ENCODE data around the gene RRM1. TPM values are rescaled to one million over a fixed set of nuclear protein-coding genes. Genes with fewer than 3 reads are reported as not detected.
A peak's percentile ranks its signal among the peaks of the same experiment; 100 is the strongest.

RRM1 gene
- total and polyA plus RNA-seq, 2 donors from 2014 or later, result 17.7 to 33.0 TPM

GRCh38 chr11:4102711-4103110 lies 8.1 kb downstream of the RRM1 start:
- Histone ChIP-seq H3K36me3 (ENCODE audit: control insufficient read depth in 2 of 3, insufficient read depth in 3 of 3, low read length in 3 of 3) (peaks cover 0 to 10% (median 0%) of the 10 kb centered on the region in 3 donors), H3K9me3 (ENCODE audit: control insufficient read depth in 2 of 3, insufficient read depth in 1 of 3, low read length in 3 of 3) (no peaks in the 10 kb centered on the region), H3K9ac (ENCODE audit: low read length in 3 of 3) (no peak overlapping the region), H3K27me3 (ENCODE audit: control insufficient read depth, insufficient read depth, low read length) (no peaks in the 10 kb centered on the region), H3K27ac (ENCODE audit: low read depth in 2 of 2, low read length in 2 of 2) (no peak overlapping the region), H3K4me3 (ENCODE audit: low read length in 3 of 3) (no peak overlapping the region), H3K4me1 (ENCODE audit: control insufficient read depth in 2 of 3, insufficient read depth in 2 of 3, low read depth in 1 of 3, low read length in 3 of 3) (no peaks in the 10 kb centered on the region)
- DNase-seq, result no peak
- intact Hi-C loops (cut with DNase I), result no loop called here
- no peak for FAIRE-seq
- no peak for TF ChIP-seq CTCF (IDR thresholded peaks at IDR 0.05; ENCODE audit: borderline replicate concordance, extremely low read depth, insufficient read depth)

- H3K4me3 ChIP-seq (ENCODE audit: low read length in 3 of 3), result no peak overlapping the region
- H3K36me3 ChIP-seq (ENCODE audit: control insufficient read depth in 2 of 3, insufficient read depth in 3 of 3, low read length in 3 of 3), result peaks cover 0 to 10% (median 0%) of the 10 kb centered on the region in 3 donors
- FAIRE-seq, result no peak
Measured at GRCh38 chr11:4103269-4103668, 8.7 kb downstream of the RRM1 start.

GRCh38 chr11:4105916-4106315 lies 11.3 kb downstream of the RRM1 start:
- no peak for FAIRE-seq
- Histone ChIP-seq H3K4me3 (ENCODE audit: low read length in 3 of 3) (no peak overlapping the region), H3K36me3 (ENCODE audit: control insufficient read depth in 2 of 3, insufficient read depth in 3 of 3, low read length in 3 of 3) (peaks cover 0 to 10% (median 0%) of the 10 kb centered on the region in 3 donors), H3K27me3 (ENCODE audit: control insufficient read depth, insufficient read depth, low read length) (no peaks in the 10 kb centered on the region), H3K27ac (ENCODE audit: low read depth in 2 of 2, low read length in 2 of 2) (no peak overlapping the region), H3K4me1 (ENCODE audit: control insufficient read depth in 2 of 3, insufficient read depth in 2 of 3, low read depth in 1 of 3, low read length in 3 of 3) (no peaks in the 10 kb centered on the region), H3K9me3 (ENCODE audit: control insufficient read depth in 2 of 3, insufficient read depth in 1 of 3, low read length in 3 of 3) (no peaks in the 10 kb centered on the region), H3K9ac (ENCODE audit: low read length in 3 of 3) (no peak overlapping the region)
- intact Hi-C loops (cut with DNase I), result no loop called here
- peak in 1 of 5 donors; percentile 12 for DNase-seq
- TF ChIP-seq CTCF (IDR thresholded peaks at IDR 0.05; ENCODE audit: borderline replicate concordance, extremely low read depth, insufficient read depth), result no peak

More at GRCh38 chr11:4103269-4103668, 8.7 kb downstream of the RRM1 start:
- DNase-seq, result no peak
- no peaks in the 10 kb centered on the region for H3K27me3 ChIP-seq (ENCODE audit: control insufficient read depth, insufficient read depth, low read length)
- H3K27ac ChIP-seq (ENCODE audit: low read depth in 2 of 2, low read length in 2 of 2), result no peak overlapping the region
- intact Hi-C loops (cut with DNase I), result no loop called here
- no peaks in the 10 kb centered on the region for H3K4me1 ChIP-seq (ENCODE audit: control insufficient read depth in 2 of 3, insufficient read depth in 2 of 3, low read depth in 1 of 3, low read length in 3 of 3)
- H3K9ac ChIP-seq (ENCODE audit: low read length in 3 of 3), result no peak overlapping the region
- TF ChIP-seq CTCF (IDR thresholded peaks at IDR 0.05; ENCODE audit: borderline replicate concordance, extremely low read depth, insufficient read depth), result no peak
- no peaks in the 10 kb centered on the region for H3K9me3 ChIP-seq (ENCODE audit: control insufficient read depth in 2 of 3, insufficient read depth in 1 of 3, low read length in 3 of 3)

- peaks cover 0 to 14% (median 3%) of the 10 kb centered on the region in 3 donors for H3K36me3 ChIP-seq (ENCODE audit: control insufficient read depth in 2 of 3, insufficient read depth in 3 of 3, low read length in 3 of 3)
- H3K4me1 ChIP-seq (ENCODE audit: control insufficient read depth in 2 of 3, insufficient read depth in 2 of 3, low read depth in 1 of 3, low read length in 3 of 3), result no peaks in the 10 kb centered on the region
- H3K27ac ChIP-seq (ENCODE audit: low read depth in 2 of 2, low read length in 2 of 2), result no peak overlapping the region
- no peak overlapping the region for H3K9ac ChIP-seq (ENCODE audit: low read length in 3 of 3)
- intact Hi-C loops (cut with DNase I), result no loop called here
- no peak for DNase-seq
- TF ChIP-seq CTCF (IDR thresholded peaks at IDR 0.05; ENCODE audit: borderline replicate concordance, extremely low read depth, insufficient read depth), result no peak
- no peak for FAIRE-seq
- H3K27me3 ChIP-seq (ENCODE audit: control insufficient read depth, insufficient read depth, low read length), result no peaks in the 10 kb centered on the region
- H3K9me3 ChIP-seq (ENCODE audit: control insufficient read depth in 2 of 3, insufficient read depth in 1 of 3, low read length in 3 of 3), result no peaks in the 10 kb centered on the region
- H3K4me3 ChIP-seq (ENCODE audit: low read length in 3 of 3), result no peak overlapping the region
Measured at GRCh38 chr11:4111834-4112233, 17.2 kb downstream of the RRM1 start.
